ENCODE measurements around the gene NEDD4L. TPM values are rescaled to one million over a fixed set of nuclear protein-coding genes. Genes with fewer than 3 reads are reported as not detected.
"Not testable (repeated sequence)": the region's sequence is repeated elsewhere in the genome, so short reads cannot be mapped to it uniquely, and the experiment has no call there.

NEDD4L gene
- total RNA-seq, 6 experiments from 2014 or later: 11.2 to 28.1 (median 15.7) TPM

GRCh38 chr18:58426611-58427010 lies 382.6 kb downstream of the NEDD4L start:
- no peaks in the 10 kb centered on the region for H3K9me3 Mint-ChIP-seq
- H3K27ac Mint-ChIP-seq: no peak overlapping the region
- TF ChIP-seq CTCF (IDR thresholded peaks at IDR 0.05): no peak
- no peak for DNase-seq
- H3K4me3 Mint-ChIP-seq: no peak overlapping the region
- H3K27me3 Mint-ChIP-seq (ENCODE audit: insufficient read depth): peaks cover 40% of the 10 kb centered on the region
- H3K4me1 Mint-ChIP-seq (ENCODE audit: low read depth): peaks cover 12% of the 10 kb centered on the region; the same call in 1 of the 2 replicates
- H3K36me3 Mint-ChIP-seq (ENCODE audit: low read depth): no peaks in the 10 kb centered on the region

GRCh38 chr18:58427321-58427720 lies 383.3 kb downstream of the NEDD4L start:
- H3K36me3 Mint-ChIP-seq (ENCODE audit: low read depth): no peaks in the 10 kb centered on the region
- peaks cover 12% of the 10 kb centered on the region; the same call in 1 of the 2 replicates for H3K4me1 Mint-ChIP-seq (ENCODE audit: low read depth)
- H3K9me3 Mint-ChIP-seq: no peaks in the 10 kb centered on the region
- DNase-seq: no peak
- H3K4me3 Mint-ChIP-seq: no peak overlapping the region
- peaks cover 38% of the 10 kb centered on the region for H3K27me3 Mint-ChIP-seq (ENCODE audit: insufficient read depth)
- no peak for TF ChIP-seq CTCF (IDR thresholded peaks at IDR 0.05)
- H3K27ac Mint-ChIP-seq: no peak overlapping the region

GRCh38 chr18:58429442-58429841 lies 385.4 kb downstream of the NEDD4L start:
- H3K27ac Mint-ChIP-seq: no peak overlapping the region
- H3K27me3 Mint-ChIP-seq (ENCODE audit: insufficient read depth): peaks cover 26% of the 10 kb centered on the region
- TF ChIP-seq CTCF (IDR thresholded peaks at IDR 0.05): no peak
- H3K36me3 Mint-ChIP-seq (ENCODE audit: low read depth): no peaks in the 10 kb centered on the region
- no peak overlapping the region for H3K4me3 Mint-ChIP-seq
- DNase-seq: no peak
- H3K9me3 Mint-ChIP-seq: no peaks in the 10 kb centered on the region
- H3K4me1 Mint-ChIP-seq (ENCODE audit: low read depth): peaks cover 12% of the 10 kb centered on the region; the same call in 1 of the 2 replicates

- Mint-ChIP-seq H3K4me3 (no peak overlapping the region), H3K27ac (no peak overlapping the region), H3K9me3 (no peaks in the 10 kb centered on the region), H3K4me1 (ENCODE audit: low read depth) (no peaks in the 10 kb centered on the region), H3K27me3 (ENCODE audit: insufficient read depth) (peaks cover 21% of the 10 kb centered on the region), H3K36me3 (ENCODE audit: low read depth) (no peaks in the 10 kb centered on the region)
- no peak for DNase-seq
- TF ChIP-seq CTCF (IDR thresholded peaks at IDR 0.05): no peak
Measured at GRCh38 chr18:58431215-58431614, 387.2 kb downstream of the NEDD4L start.

- peaks cover 17% of the 10 kb centered on the region for H3K27me3 Mint-ChIP-seq (ENCODE audit: insufficient read depth)
- H3K4me3 Mint-ChIP-seq: no peak overlapping the region
- no peak for TF ChIP-seq CTCF (IDR thresholded peaks at IDR 0.05)
- no peaks in the 10 kb centered on the region for H3K9me3 Mint-ChIP-seq
- no peak for DNase-seq
- H3K36me3 Mint-ChIP-seq (ENCODE audit: low read depth): no peaks in the 10 kb centered on the region
- H3K27ac Mint-ChIP-seq: no peak overlapping the region
- H3K4me1 Mint-ChIP-seq (ENCODE audit: low read depth): no peaks in the 10 kb centered on the region
Measured at GRCh38 chr18:58432050-58432727, 388.2 kb downstream of the NEDD4L start.

- not testable (repeated sequence) for H3K4me3 Mint-ChIP-seq; DNase-seq; H3K9me3 Mint-ChIP-seq; H3K27ac Mint-ChIP-seq; H3K36me3 Mint-ChIP-seq (ENCODE audit: low read depth)
- Mint-ChIP-seq H3K4me1 (ENCODE audit: low read depth) (peaks cover 12% of the 10 kb centered on the region), H3K27me3 (ENCODE audit: insufficient read depth) (peaks cover 15% of the 10 kb centered on the region)
Measured at GRCh38 chr18:58435221-58436005, 391.4 kb downstream of the NEDD4L start.
